Lung (tissue), 12 donors: Measurements from ENCODE around the gene SPTBN1. TPM values are rescaled to one million over a fixed set of nuclear protein-coding genes. Genes with fewer than 3 reads are reported as not detected.

ENCODE experiments used
- ATAC-seq: fragments of 200-7000 bp; cut with Tn5 transposase; one replicate; pipeline ENCODE4 v1.9.1; 2020; ENCODE audit warnings: moderate number of reproducible peaks; ENCODE audit not compliant: insufficient read depth, low FRiP score
- DNase-seq, 3 donors: peaks; one replicate each; pipeline ENCODE4 v3.0.0-alpha.2; 2013 to 2017
- H3K27ac ChIP-seq, 2 donors: one replicate each; pipeline ENCODE4 v1.5.1; 2013; ENCODE audit warnings: mild to moderate bottlenecking in 2 of 2, moderate library complexity in 2 of 2, control low read depth in 1 of 2, inconsistent platforms in 1 of 2, low read depth in 1 of 2, low read length in 1 of 2
- H3K27me3 ChIP-seq, 3 donors: one replicate each; pipeline ENCODE4 v1.5.1; 2013; ENCODE audit warnings: low read length in 2 of 3; ENCODE audit not compliant: control insufficient read depth in 3 of 3, insufficient read depth in 3 of 3
- H3K36me3 ChIP-seq, 4 donors: one replicate each; pipeline ENCODE4 v1.5.1; 2013; ENCODE audit warnings: low read length in 4 of 4, mild to moderate bottlenecking in 1 of 4, moderate library complexity in 1 of 4; ENCODE audit not compliant: control insufficient read depth in 4 of 4, insufficient read depth in 4 of 4
- H3K4me1 ChIP-seq, 5 donors: one replicate each; pipeline ENCODE4 v1.5.1; 2013; ENCODE audit warnings: low read length in 5 of 5, mild to moderate bottlenecking in 2 of 5, moderate library complexity in 1 of 5; ENCODE audit not compliant: control insufficient read depth in 5 of 5, insufficient read depth in 5 of 5
- H3K4me3 ChIP-seq: one replicate; pipeline ENCODE4 v1.5.1; 2013; ENCODE audit warnings: mild to moderate bottlenecking, control low read depth, moderate library complexity
- H3K9ac ChIP-seq, 2 donors: one replicate each; pipeline ENCODE4 v1.5.1; 2013; ENCODE audit warnings: low read length in 2 of 2, control low read depth in 1 of 2; ENCODE audit not compliant: insufficient read depth in 1 of 2
- H3K9me3 ChIP-seq, 4 donors: one replicate each; pipeline ENCODE4 v1.5.1; 2013; ENCODE audit warnings: low read length in 3 of 4, mild to moderate bottlenecking in 1 of 4, moderate library complexity in 1 of 4; ENCODE audit not compliant: control insufficient read depth in 4 of 4, insufficient read depth in 3 of 4
- CTCF ChIP-seq: IDR thresholded peaks from 2 replicates; pipeline ENCODE4 v1.5.1; 2012; ENCODE audit warnings: mild to moderate bottlenecking; ENCODE audit errors: control extremely low read depth, extremely low read depth
- WGBS, 2 donors: extraction: QIAGEN DNeasy Blood & Tissue Kit; methylation state at CpG; one replicate each; pipeline ENCODE4 v1.1.7; 2013; 5-methylcytosine and 5-hydroxymethylcytosine counted together
- polyA plus RNA-seq, 2 donors: library from polyadenylated mRNA; stranded (reverse); fragments of 200-250 nt; gene quantifications; one replicate each; pipeline ENCODE4 v1.2.1, GENCODE V29; 2013
- total RNA-seq, 2 donors: library from RNA; depleted of rRNA in 1 of 2; stranded (reverse); fragments of >200 nt in 1 of 2; gene quantifications; one replicate each; pipeline ENCODE4 v1.2.1, GENCODE V29; 2014 to 2021
- donor health status: control.
- donor health status: control.
- donor health status: Bipolar disorder and iron deficiency.
- donor health status: healthy.
- donor health status: DM: yes; HTN: yes; CAD: no.

Gene SPTBN1
- total and polyA plus RNA-seq, 4 donors = 89.4 to 715 (median 275) TPM

GRCh38 chr2:54681416-54681815 is 225.3 kb downstream of the SPTBN1 start:
- no peak overlapping the region for H3K9ac ChIP-seq
- H3K36me3 ChIP-seq = no peaks in the 10 kb centered on the region
- no peak overlapping the region for H3K4me3 ChIP-seq
- peaks cover 0 to 5% (median 2%) of the 10 kb centered on the region in 5 donors for H3K4me1 ChIP-seq
- ATAC-seq (no peak), DNase-seq (no peak)
- no peak for TF ChIP-seq CTCF
- 42 to 77% methylated on average over 6 of the region's 6 CpGs for WGBS, 2 donors
- H3K27me3 ChIP-seq = no peaks in the 10 kb centered on the region
- no peak overlapping the region for H3K27ac ChIP-seq
- no peaks in the 10 kb centered on the region for H3K9me3 ChIP-seq

- Histone ChIP-seq H3K9me3 (no peaks in the 10 kb centered on the region), H3K9ac (no peak overlapping the region), H3K36me3 (no peaks in the 10 kb centered on the region), H3K4me1 (peaks cover 0 to 5% (median 2%) of the 10 kb centered on the region in 5 donors), H3K4me3 (no peak overlapping the region), H3K27ac (no peak overlapping the region), H3K27me3 (no peaks in the 10 kb centered on the region)
- no peak for TF ChIP-seq CTCF
- no peak for ATAC-seq
- 53 to 60% methylated on average over 2 of the region's 2 CpGs for WGBS, 2 donors
- no peak for DNase-seq
Measured at GRCh38 chr2:54683596-54683995, 227.5 kb downstream of the SPTBN1 start.

- H3K4me1 ChIP-seq = peaks cover 0 to 4% (median 0%) of the 10 kb centered on the region in 5 donors
- no peaks in the 10 kb centered on the region for H3K36me3 ChIP-seq
- H3K4me3 ChIP-seq = no peak overlapping the region
- H3K27ac ChIP-seq = no peak overlapping the region
- DNase-seq (no peak), ATAC-seq (no peak)
- 71 to 93% methylated on average over 4 of the region's 4 CpGs for WGBS, 2 donors
- no peak overlapping the region for H3K9ac ChIP-seq
- H3K27me3 ChIP-seq = no peaks in the 10 kb centered on the region
- no peak for TF ChIP-seq CTCF
- H3K9me3 ChIP-seq = no peaks in the 10 kb centered on the region
Measured at GRCh38 chr2:54685263-54685775, 229.2 kb downstream of the SPTBN1 start.

- Histone ChIP-seq H3K27me3 (no peaks in the 10 kb centered on the region), H3K4me1 (peaks cover 0 to 2% (median 0%) of the 10 kb centered on the region in 5 donors), H3K9ac (no peak overlapping the region), H3K9me3 (no peaks in the 10 kb centered on the region), H3K4me3 (no peak overlapping the region), H3K36me3 (no peaks in the 10 kb centered on the region), H3K27ac (no peak overlapping the region)
- 78 to 80% methylated on average over 4 of the region's 4 CpGs for whole genome bisulfite sequencing, 2 donors
- DNase-seq (no peak), ATAC-seq (no peak)
- TF ChIP-seq CTCF = no peak
Measured at GRCh38 chr2:54687595-54688152, 231.5 kb downstream of the SPTBN1 start.
